Measurements from ENCODE around the gene RPL26.

The RPL26 gene

GRCh38 chr17:8372422-8372821 lies 10.6 kb downstream of the RPL26 start:
- H3K4ac ChIP-seq (ENCODE audit: low read depth, low read length): no peak overlapping the region
- H2BK15ac ChIP-seq (replicated peaks; ENCODE audit: low read depth): no peak overlapping the region
- no peak overlapping the region for H4K5ac ChIP-seq (ENCODE audit: low read length)
- H3K56ac ChIP-seq (ENCODE audit: low read length): no peak overlapping the region
- no peaks in the 10 kb centered on the region for H3K79me1 ChIP-seq (ENCODE audit: low read length)
- no CpG with 5 or more reads among the region's 7 CpGs for WGBS (ENCODE audit: extremely low coverage, insufficient coverage, low lambda C conversion rate)
- H3K4me2 ChIP-seq (ENCODE audit: low read length): no peak overlapping the region
- peaks cover 1% of the 10 kb centered on the region for H3K36me3 ChIP-seq (ENCODE audit: control insufficient read depth, insufficient read depth, low read length)
- no peak overlapping the region for H3K9ac ChIP-seq (ENCODE audit: low read length)
- no peak overlapping the region for H3K27ac ChIP-seq (ENCODE audit: low read depth, low read length)
- H2BK120ac ChIP-seq (ENCODE audit: low read depth, low read length): no peak overlapping the region
- no peak overlapping the region for H4K8ac ChIP-seq (ENCODE audit: low read depth, low read length)
- H3K23ac ChIP-seq (ENCODE audit: low read length): no peak overlapping the region
- H3K18ac ChIP-seq (ENCODE audit: low read length): no peak overlapping the region
- no peaks in the 10 kb centered on the region for H3K79me2 ChIP-seq (ENCODE audit: control insufficient read depth, insufficient read depth, low read length)
- no peak overlapping the region for H2AK5ac ChIP-seq (ENCODE audit: low read length)
- H3K4me1 ChIP-seq (ENCODE audit: control insufficient read depth, low read depth, low read length): no peaks in the 10 kb centered on the region
- DNase-seq: no peak
- no peak overlapping the region for H3K4me3 ChIP-seq (ENCODE audit: low read length)
- H3K27me3 ChIP-seq (ENCODE audit: insufficient read depth, low read length, poor library complexity): no peaks in the 10 kb centered on the region
- H2BK5ac ChIP-seq (ENCODE audit: low read length): no peak overlapping the region

DNA sequence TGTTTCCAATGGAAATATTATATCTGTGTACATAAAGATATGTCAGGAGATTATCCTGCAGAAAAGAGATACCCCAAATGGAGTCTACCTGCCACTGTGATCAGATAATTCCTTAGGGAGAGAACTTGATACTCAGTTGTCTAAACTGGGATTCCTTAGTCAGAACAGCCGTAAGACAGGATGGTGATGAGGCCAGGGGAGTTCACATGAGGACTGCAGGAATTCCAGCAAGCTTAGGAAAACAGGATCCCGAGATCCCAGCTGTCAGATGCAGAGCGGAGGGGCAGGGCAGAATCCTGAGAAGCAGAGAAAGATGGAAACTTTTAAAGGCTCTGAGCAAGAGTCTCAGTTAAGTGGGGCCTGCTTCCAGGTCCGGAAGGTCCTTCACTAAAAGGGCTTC lies 11.2 kb downstream of the RPL26 start:
- Histone ChIP-seq H3K9ac (ENCODE audit: low read length) (no peak overlapping the region), H2AK5ac (ENCODE audit: low read length) (no peak overlapping the region), H3K23ac (ENCODE audit: low read length) (no peak overlapping the region), H3K79me1 (ENCODE audit: low read length) (no peaks in the 10 kb centered on the region), H3K36me3 (ENCODE audit: control insufficient read depth, insufficient read depth, low read length) (peaks cover 1% of the 10 kb centered on the region), H3K4ac (ENCODE audit: low read depth, low read length) (no peak overlapping the region), H3K4me1 (ENCODE audit: control insufficient read depth, low read depth, low read length) (no peaks in the 10 kb centered on the region), H3K4me2 (ENCODE audit: low read length) (no peak overlapping the region), H3K18ac (ENCODE audit: low read length) (no peak overlapping the region), H3K4me3 (ENCODE audit: low read length) (no peak overlapping the region), H2BK120ac (ENCODE audit: low read depth, low read length) (no peak overlapping the region), H3K27ac (ENCODE audit: low read depth, low read length) (no peak overlapping the region), H2BK5ac (ENCODE audit: low read length) (no peak overlapping the region), H3K27me3 (ENCODE audit: insufficient read depth, low read length, poor library complexity) (no peaks in the 10 kb centered on the region), H3K56ac (ENCODE audit: low read length) (no peak overlapping the region), H4K5ac (ENCODE audit: low read length) (no peak overlapping the region), H2BK15ac (replicated peaks; ENCODE audit: low read depth) (no peak overlapping the region), H4K8ac (ENCODE audit: low read depth, low read length) (no peak overlapping the region), H3K79me2 (ENCODE audit: control insufficient read depth, insufficient read depth, low read length) (no peaks in the 10 kb centered on the region)
- no CpG with 5 or more reads among the region's 4 CpGs for WGBS (ENCODE audit: extremely low coverage, insufficient coverage, low lambda C conversion rate)
- no peak for DNase-seq

DNA sequence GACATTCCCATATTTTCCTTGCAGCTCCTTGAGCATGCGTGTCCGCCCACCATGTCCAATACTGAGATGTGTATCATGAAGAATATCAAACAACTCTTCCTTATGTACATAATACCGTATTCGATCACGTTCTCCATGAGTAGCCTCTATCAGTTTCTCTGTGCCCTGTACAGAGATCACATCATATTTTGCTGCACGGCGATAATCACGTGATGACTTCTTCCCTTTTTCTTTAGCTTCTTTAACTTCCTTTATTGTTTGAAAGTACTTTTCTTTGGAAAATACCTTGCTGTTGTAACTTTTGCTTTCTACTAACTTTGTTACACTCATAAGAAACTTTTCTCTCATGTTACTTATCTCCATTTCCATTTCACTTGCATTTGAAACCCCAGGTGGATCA lies 13.0 kb downstream of the RPL26 start:
- Histone ChIP-seq H3K4me3 (ENCODE audit: low read length) (no peak overlapping the region), H3K36me3 (ENCODE audit: control insufficient read depth, insufficient read depth, low read length) (peaks cover 1% of the 10 kb centered on the region), H3K4ac (ENCODE audit: low read depth, low read length) (no peak overlapping the region), H3K18ac (ENCODE audit: low read length) (no peak overlapping the region), H3K4me1 (ENCODE audit: control insufficient read depth, low read depth, low read length) (no peaks in the 10 kb centered on the region), H3K4me2 (ENCODE audit: low read length) (no peak overlapping the region), H2AK5ac (ENCODE audit: low read length) (no peak overlapping the region), H3K56ac (ENCODE audit: low read length) (no peak overlapping the region), H3K79me2 (ENCODE audit: control insufficient read depth, insufficient read depth, low read length) (no peaks in the 10 kb centered on the region), H3K79me1 (ENCODE audit: low read length) (no peaks in the 10 kb centered on the region), H3K9ac (ENCODE audit: low read length) (no peak overlapping the region), H2BK5ac (ENCODE audit: low read length) (no peak overlapping the region), H3K23ac (ENCODE audit: low read length) (no peak overlapping the region), H2BK120ac (ENCODE audit: low read depth, low read length) (no peak overlapping the region), H4K5ac (ENCODE audit: low read length) (no peak overlapping the region), H2BK15ac (replicated peaks; ENCODE audit: low read depth) (no peak overlapping the region), H3K27me3 (ENCODE audit: insufficient read depth, low read length, poor library complexity) (no peaks in the 10 kb centered on the region), H4K8ac (ENCODE audit: low read depth, low read length) (no peak overlapping the region), H3K27ac (ENCODE audit: low read depth, low read length) (no peak overlapping the region)
- no CpG with 5 or more reads among the region's 8 CpGs for WGBS (ENCODE audit: extremely low coverage, insufficient coverage, low lambda C conversion rate)
- DNase-seq: no peak

DNA sequence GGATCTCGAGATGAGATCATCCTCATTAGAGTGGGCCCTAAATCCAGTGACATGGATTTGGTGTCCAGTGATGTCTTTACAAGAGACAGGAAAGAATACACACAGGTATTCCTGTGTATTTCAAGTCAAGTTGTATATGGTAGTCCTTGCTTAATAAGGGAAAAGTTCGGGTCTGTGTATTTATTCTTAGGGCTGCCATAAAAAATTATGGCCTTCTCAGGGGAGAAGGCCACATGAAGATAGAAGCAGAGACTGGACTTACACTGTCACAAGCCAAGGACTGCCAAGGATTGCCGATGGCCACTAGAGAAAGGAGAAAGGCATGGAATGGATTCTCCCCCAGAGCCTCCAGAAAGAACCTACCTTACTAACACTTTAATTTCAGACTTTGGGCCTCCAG lies 14.8 kb downstream of the RPL26 start:
- WGBS (ENCODE audit: extremely low coverage, insufficient coverage, low lambda C conversion rate): no CpG with 5 or more reads among the region's 3 CpGs
- no peak for DNase-seq
- Histone ChIP-seq H3K9ac (ENCODE audit: low read length) (no peak overlapping the region), H4K5ac (ENCODE audit: low read length) (no peak overlapping the region), H3K4me1 (ENCODE audit: control insufficient read depth, low read depth, low read length) (no peaks in the 10 kb centered on the region), H3K4me2 (ENCODE audit: low read length) (no peak overlapping the region), H3K36me3 (ENCODE audit: control insufficient read depth, insufficient read depth, low read length) (peaks cover 1% of the 10 kb centered on the region), H3K18ac (ENCODE audit: low read length) (no peak overlapping the region), H3K79me2 (ENCODE audit: control insufficient read depth, insufficient read depth, low read length) (no peaks in the 10 kb centered on the region), H3K27me3 (ENCODE audit: insufficient read depth, low read length, poor library complexity) (no peaks in the 10 kb centered on the region), H3K4ac (ENCODE audit: low read depth, low read length) (no peak overlapping the region), H4K8ac (ENCODE audit: low read depth, low read length) (no peak overlapping the region), H3K79me1 (ENCODE audit: low read length) (no peaks in the 10 kb centered on the region), H3K27ac (ENCODE audit: low read depth, low read length) (no peak overlapping the region), H3K4me3 (ENCODE audit: low read length) (no peak overlapping the region), H2BK15ac (replicated peaks; ENCODE audit: low read depth) (no peak overlapping the region), H2BK120ac (ENCODE audit: low read depth, low read length) (no peak overlapping the region), H3K23ac (ENCODE audit: low read length) (no peak overlapping the region), H2BK5ac (ENCODE audit: low read length) (no peak overlapping the region), H2AK5ac (ENCODE audit: low read length) (no peak overlapping the region), H3K56ac (ENCODE audit: low read length) (no peak overlapping the region)

- no peak overlapping the region for H2BK15ac ChIP-seq (replicated peaks; ENCODE audit: low read depth)
- H3K27ac ChIP-seq (ENCODE audit: low read depth, low read length): no peak overlapping the region
- H2BK5ac ChIP-seq (ENCODE audit: low read length): no peak overlapping the region
- H3K4me1 ChIP-seq (ENCODE audit: control insufficient read depth, low read depth, low read length): peaks cover under 1% of the 10 kb centered on the region
- no peak overlapping the region for H3K4me3 ChIP-seq (ENCODE audit: low read length)
- no peak overlapping the region for H3K23ac ChIP-seq (ENCODE audit: low read length)
- no peaks in the 10 kb centered on the region for H3K27me3 ChIP-seq (ENCODE audit: insufficient read depth, low read length, poor library complexity)
- H2AK5ac ChIP-seq (ENCODE audit: low read length): no peak overlapping the region
- peaks cover 1% of the 10 kb centered on the region for H3K36me3 ChIP-seq (ENCODE audit: control insufficient read depth, insufficient read depth, low read length)
- no peak overlapping the region for H3K56ac ChIP-seq (ENCODE audit: low read length)
- no peak overlapping the region for H3K4ac ChIP-seq (ENCODE audit: low read depth, low read length)
- no peaks in the 10 kb centered on the region for H3K79me2 ChIP-seq (ENCODE audit: control insufficient read depth, insufficient read depth, low read length)
- H3K4me2 ChIP-seq (ENCODE audit: low read length): no peak overlapping the region
- H4K8ac ChIP-seq (ENCODE audit: low read depth, low read length): no peak overlapping the region
- no CpG with 5 or more reads among the region's 2 CpGs for WGBS (ENCODE audit: extremely low coverage, insufficient coverage, low lambda C conversion rate)
- no peak overlapping the region for H2BK120ac ChIP-seq (ENCODE audit: low read depth, low read length)
- H3K79me1 ChIP-seq (ENCODE audit: low read length): no peaks in the 10 kb centered on the region
- DNase-seq: no peak
- no peak overlapping the region for H3K18ac ChIP-seq (ENCODE audit: low read length)
- no peak overlapping the region for H4K5ac ChIP-seq (ENCODE audit: low read length)
- H3K9ac ChIP-seq (ENCODE audit: low read length): no peak overlapping the region
Measured at GRCh38 chr17:8366231-8366630, 16.8 kb downstream of the RPL26 start.

DNA sequence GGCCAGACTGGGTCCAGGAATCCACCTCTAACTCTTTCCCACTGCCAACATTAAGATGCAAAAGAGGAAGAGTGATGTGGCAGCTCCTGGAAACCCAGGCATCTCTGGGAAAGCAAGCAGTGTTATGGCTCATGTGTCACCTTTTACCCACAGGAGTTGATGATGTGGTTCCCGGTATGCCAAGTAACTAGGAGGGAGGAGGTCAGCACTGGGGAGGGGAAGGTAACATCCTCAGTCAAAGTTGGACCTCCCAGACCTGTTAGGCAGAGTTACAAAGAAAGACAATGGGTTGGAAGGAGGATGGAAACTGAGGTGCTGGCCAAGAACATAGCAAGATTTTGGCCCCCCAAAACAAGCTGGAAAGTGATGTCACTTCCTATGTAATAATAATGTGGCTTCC lies 17.9 kb downstream of the RPL26 start:
- Histone ChIP-seq H2BK120ac (ENCODE audit: low read depth, low read length) (no peak overlapping the region), H3K27me3 (ENCODE audit: insufficient read depth, low read length, poor library complexity) (no peaks in the 10 kb centered on the region), H3K4me1 (ENCODE audit: control insufficient read depth, low read depth, low read length) (peaks cover 7% of the 10 kb centered on the region), H3K27ac (ENCODE audit: low read depth, low read length) (no peak overlapping the region), H3K23ac (ENCODE audit: low read length) (no peak overlapping the region), H3K79me2 (ENCODE audit: control insufficient read depth, insufficient read depth, low read length) (no peaks in the 10 kb centered on the region), H3K4me3 (ENCODE audit: low read length) (no peak overlapping the region), H3K56ac (ENCODE audit: low read length) (no peak overlapping the region), H3K4me2 (ENCODE audit: low read length) (no peak overlapping the region), H2BK5ac (ENCODE audit: low read length) (no peak overlapping the region), H3K4ac (ENCODE audit: low read depth, low read length) (no peak overlapping the region), H4K8ac (ENCODE audit: low read depth, low read length) (no peak overlapping the region), H3K36me3 (ENCODE audit: control insufficient read depth, insufficient read depth, low read length) (peaks cover 1% of the 10 kb centered on the region), H2BK15ac (replicated peaks; ENCODE audit: low read depth) (no peak overlapping the region), H2AK5ac (ENCODE audit: low read length) (no peak overlapping the region), H3K18ac (ENCODE audit: low read length) (no peak overlapping the region), H3K9ac (ENCODE audit: low read length) (no peak overlapping the region), H4K5ac (ENCODE audit: low read length) (no peak overlapping the region), H3K79me1 (ENCODE audit: low read length) (no peaks in the 10 kb centered on the region)
- DNase-seq: no peak
- no CpG with 5 or more reads among the region's 1 CpG for WGBS (ENCODE audit: extremely low coverage, insufficient coverage, low lambda C conversion rate)

Data from mesendoderm (in vitro differentiated cells).